Measurements from ENCODE around the gene RASA4.
"Not testable (repeated sequence)": the region's sequence is repeated elsewhere in the genome, so short reads cannot be mapped to it uniquely, and the experiment has no call there.

The RASA4 gene

GRCh38 chr7:102604431-102605145, 12.0 kb downstream of the RASA4 start:
- not testable (repeated sequence) for FAIRE-seq

- not testable (repeated sequence) for FAIRE-seq
Observed at GRCh38 chr7:102602317-102602716, 14.2 kb downstream of the RASA4 start.

DNA sequence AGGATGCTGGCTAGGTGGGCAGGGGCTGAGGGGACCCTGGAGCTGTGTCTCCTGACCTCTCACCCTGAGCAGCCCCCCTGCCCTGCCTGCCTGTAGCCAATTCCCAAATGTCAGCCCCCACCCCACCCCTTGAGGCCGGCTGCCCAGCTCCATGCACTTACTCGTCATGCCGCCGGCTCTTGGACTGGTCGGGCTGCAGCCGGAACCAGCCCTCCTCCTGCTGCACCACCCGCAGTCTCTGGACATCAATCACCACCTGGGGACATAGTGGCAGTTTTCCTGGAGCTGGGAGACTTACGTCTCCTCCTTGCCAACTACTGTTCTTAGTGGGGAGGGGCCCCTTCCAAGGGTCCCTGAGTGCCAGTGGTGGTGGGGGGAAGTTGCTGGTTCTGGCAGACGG, 16.9 kb downstream of the RASA4 start:
- FAIRE-seq, result not testable (repeated sequence)

DNA sequence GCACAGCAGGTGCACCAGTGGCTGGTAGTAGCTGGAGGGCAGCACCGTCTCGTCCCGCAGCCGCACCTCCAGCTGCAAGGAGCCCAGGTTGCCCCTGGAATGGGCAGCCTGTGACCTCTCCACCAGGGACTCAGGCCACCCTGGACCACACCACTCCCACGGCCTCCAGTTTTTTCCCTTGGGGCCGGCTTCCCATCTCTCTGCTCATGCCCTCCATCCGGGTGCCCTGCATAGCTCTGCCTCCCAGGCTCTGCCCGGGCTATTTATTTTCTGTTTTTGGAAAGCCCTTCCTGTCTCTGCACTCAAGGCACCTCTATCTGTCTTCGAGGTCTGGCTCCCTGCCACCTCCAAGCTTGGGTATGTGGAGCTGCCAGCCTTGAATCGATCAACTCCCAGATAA, 20.5 kb downstream of the RASA4 start:
- not testable (repeated sequence) for FAIRE-seq

DNA sequence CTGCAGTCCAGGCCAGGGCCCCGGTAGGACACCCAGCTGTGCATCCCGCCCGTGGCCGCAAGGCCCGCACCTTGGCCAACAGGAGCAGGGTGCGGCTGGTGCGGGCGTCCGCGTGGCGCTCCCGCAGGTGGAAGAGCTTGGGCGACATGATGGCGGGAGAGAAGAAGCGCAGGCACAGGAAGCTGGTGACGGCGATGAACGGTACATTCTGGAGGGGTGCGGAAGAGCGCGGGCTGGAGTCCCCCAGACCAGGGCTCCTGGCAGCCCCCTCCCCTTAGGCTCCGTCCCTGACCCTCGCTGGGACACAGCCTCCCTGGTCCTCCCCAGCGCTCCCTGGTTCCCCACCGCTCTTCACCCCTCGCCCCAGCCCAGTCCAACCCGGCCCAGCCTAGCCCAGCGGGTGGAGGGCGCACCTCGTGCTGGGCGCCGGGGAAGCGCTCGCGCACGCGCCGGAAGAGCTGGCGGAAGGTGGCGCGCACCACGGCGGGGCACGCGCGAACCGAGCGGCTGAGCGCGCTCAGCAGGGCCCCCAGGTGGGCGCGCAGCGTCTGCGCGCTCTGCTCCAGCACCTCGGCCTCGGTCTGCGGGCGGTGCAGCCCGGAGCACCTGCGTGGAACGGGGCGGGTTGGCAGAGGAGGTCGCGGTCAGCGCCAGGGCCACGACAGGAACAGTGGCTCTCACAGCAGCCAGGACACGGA, 22.8 kb downstream of the RASA4 start:
- FAIRE-seq, result not testable (repeated sequence)

- FAIRE-seq, result not testable (repeated sequence)
Observed at GRCh38 chr7:102592477-102593019, 24.0 kb downstream of the RASA4 start.

DNA sequence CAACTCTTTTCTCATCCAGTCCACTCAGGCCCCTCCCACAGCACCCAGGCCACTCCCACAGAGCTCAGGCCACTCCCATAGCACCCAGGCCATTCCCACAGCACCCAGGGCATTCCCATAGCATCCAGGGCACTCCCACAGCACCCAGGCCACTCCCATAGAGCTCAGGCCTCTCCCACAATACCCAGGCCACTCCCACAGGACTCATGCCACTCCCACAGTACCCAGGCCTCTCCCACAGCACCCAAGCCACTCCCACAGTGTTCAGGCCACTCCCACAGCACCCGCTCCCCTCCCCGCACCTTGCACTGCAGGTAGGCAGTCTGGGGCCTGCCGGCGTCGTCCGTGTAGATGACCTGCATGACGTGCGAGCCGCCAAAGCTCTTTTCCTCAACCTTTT, 26.7 kb downstream of the RASA4 start:
- FAIRE-seq, result not testable (repeated sequence)

DNA sequence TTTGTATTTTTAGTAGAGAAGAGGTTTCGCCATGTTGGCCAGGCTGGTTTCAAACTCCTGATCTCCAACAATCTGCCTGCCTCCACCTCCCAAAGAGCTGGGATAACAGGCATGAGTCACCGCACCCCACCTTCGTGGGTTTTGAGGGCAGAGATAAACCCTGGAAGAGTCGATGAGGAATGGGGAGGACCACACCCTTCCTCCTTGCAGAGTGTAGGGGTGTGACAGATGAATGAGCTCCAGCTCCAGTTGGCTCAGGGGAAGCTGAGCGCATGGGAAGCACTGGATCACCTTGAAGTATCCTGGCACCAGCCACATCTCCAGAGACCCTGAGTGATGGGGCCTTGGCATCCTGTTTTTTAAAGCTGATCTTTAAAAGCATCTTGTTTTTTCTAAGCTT, 33.1 kb downstream of the RASA4 start:
- FAIRE-seq, result not testable (repeated sequence)

DNA sequence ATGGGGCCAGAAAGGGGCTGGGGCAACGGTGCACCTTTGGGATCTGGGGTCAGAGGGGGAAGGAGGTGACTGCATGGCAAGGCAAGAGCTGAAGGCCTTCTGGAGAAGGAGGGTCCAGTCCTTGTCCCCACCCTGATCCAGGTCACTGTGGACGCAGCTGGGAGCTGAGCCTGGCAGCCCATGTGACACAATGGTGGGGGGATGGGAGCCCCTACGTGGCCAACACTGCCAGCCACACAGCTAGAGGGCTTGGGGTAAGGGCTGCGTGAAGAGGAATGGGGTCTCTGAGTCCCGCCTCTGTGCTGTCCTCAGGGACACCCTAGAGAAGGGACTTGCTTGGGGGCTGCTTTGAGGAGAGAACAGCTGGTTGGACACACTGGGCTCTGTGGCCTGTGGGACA, 34.8 kb downstream of the RASA4 start:
- FAIRE-seq, result not testable (repeated sequence)

GRCh38 chr7:102578486-102578885, 38.1 kb downstream of the RASA4 start:
- FAIRE-seq, result not testable (repeated sequence)

DNA sequence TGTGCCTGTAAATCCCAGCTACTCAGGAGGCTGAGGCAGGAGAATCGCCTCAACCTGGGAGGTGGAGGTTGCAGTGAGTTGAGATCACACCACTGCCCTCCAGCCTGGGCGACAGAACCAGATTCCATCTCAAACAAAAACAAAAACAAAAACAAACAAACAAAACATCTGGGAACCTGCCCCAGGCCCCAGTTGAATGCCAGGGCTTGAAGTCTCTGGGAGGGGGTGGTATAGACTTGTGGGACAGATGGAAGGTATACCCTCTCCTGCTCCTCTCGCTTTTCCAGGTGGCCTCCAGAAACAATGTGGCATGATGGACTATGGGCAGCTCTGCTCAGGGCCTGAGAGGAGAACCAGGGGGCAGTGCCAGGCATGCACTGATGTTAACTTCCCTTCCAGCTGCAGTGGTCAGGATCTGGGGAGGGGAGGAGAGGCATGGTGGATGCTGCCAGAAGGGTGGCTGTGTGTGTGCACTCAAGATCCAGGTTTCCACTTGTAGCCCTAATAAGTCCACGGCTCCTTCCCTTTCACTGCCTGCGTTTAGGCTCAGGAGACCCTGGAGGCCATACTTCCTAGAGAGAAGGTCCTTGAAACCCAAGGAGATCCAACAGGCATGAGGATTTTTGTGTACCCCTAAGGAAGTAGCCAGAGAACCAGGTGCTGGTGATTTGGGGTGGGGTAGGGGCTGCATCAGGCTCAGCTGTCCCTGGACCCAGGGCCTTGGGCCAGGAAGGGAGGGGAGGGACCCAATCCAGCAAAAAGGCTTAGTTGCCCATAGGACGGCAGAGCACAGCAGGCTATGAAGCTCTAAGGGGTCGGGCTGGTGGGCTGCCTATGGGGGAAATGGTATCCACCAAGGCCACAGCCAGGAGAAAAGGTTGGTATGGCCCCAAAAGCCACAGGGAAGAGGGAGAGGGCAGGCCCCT, 39.0 kb downstream of the RASA4 start:
- FAIRE-seq, result not testable (repeated sequence)

DNA sequence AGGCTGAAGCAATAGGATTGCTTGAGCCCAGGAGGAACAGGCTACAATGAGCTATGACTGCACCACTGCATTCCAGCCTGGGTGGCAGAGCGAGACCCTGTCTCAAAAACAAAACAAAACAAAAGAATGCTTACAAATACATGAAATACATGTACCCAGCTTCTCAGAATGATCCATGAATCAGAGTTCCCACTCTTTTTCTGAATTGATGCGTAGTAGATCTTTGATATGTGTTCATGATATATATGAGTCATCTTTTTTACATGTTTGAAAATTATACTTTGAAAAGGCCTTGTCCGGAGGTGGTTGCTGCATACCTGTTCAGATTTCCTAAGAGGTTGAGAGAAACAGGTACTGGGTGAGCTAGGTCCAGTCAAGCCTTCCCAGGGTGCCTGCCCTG, 40.2 kb downstream of the RASA4 start:
- not testable (repeated sequence) for FAIRE-seq

GRCh38 chr7:102574607-102575006, 41.9 kb downstream of the RASA4 start:
- not testable (repeated sequence) for FAIRE-seq

DNA sequence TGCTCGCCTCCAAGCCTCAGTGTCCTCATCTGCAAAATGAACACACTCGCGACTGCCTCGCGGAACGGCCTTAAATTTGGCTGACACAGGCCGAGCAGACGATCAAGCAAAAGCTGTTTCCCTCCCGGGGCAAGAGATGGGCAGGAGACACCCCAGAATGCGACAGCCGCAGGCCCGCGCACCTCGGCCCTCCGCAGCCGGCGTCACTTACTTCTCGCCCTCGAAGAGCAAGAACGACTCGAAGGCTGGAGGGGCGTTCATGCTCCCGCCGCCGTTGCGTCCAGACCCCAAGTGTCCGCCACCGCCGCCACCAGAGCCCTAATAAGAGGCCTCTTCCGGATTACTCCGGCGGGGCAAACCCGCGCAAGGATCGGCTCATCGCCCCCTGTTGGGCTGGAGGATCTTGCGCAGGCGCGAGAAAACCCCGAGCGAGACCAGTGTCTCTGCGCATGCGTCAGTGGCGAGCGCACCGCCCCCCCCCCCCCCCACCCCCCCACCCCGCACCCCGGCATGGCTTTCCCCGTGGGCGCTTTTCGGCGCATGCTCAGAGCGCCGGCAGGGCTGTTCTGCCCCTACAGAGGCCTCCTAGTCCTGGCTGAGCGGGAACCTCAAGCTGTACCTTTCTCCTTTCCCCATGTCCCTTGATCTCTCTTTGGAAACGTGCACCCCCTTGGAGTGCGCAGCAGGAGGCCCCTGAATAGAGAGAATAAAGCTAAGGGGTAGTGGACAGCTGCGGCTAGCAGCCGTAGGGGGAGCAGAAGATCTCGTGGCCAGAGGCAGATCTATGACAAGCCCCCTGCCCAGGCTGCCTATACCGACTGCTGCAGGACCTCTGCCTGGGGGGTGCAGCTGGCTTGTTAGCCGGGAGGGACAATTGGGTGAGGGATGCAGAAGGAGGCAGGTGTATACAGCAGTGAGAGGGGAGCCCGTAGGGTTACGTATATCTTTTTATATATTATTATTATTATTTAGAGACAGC, 44.0 kb downstream of the RASA4 start, which contains the start of gene POLR2J3:
Gene POLR2J3, minus strand, starts transcription at position 323 of the 979 bp plus-strand sequence. Its CDS starts 62 bp downstream, at position 261.
- not testable (repeated sequence) for FAIRE-seq

- not testable (repeated sequence) for FAIRE-seq
Observed at GRCh38 chr7:102568620-102569019, 47.9 kb downstream of the RASA4 start.

DNA sequence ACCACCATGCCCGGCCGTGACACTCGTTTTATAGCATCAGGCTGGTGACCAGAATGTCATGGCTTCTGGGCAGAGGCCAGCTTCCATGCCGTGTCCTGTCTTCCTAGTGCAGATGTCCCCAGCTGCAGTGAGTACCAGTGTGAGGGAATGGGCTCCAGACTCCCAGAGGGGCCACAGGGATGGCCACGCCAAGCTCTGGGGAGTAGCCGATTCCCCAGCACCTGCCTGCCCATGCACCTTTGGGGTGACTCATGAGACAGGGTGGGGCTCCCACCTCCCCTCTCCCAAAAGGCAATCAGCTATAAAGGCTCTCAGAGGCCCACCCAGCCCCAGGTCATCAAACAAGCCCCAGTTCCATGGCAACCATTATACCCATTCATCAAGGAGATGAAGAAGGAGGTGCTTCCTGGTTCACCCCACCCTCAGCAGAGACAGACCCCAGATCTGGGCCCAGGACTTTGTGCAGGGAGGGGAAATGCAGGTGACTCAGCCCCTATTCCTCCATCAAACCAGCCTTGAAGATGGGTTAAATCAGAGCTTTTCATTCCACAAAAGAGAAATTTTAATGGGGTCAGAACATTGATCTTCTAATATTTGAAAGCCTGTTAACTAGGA, 65.6 kb downstream of the RASA4 start, which contains the start of gene SPDYE2:
Gene SPDYE2, plus strand, starts transcription at position 419 of the 615 bp plus-strand sequence. CDS start 2,030 bp downstream, outside the sequence.
- FAIRE-seq, result not testable (repeated sequence)

DNA sequence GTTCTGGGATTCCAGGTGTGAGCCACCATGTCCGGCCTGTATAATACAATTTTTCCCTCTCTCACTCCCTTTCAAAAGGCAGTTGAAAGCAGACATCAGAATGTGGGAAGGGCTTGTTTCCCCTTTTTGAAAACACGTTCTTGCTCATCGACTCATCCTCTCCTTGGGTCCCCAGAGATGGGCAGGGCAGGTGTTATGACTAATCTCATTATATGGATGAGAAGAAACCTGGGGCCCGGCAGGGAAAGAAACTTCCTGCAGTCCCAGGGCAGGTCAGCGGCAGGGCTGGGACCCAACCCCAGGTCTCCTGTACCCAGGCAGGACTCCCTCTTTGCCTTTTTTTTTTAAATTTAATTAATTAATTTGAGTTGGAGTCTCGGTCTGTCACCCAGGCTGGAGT, 70.2 kb downstream of the RASA4 start:
- not testable (repeated sequence) for FAIRE-seq

GRCh38 chr7:102545288-102545687, 71.3 kb downstream of the RASA4 start:
- not testable (repeated sequence) for FAIRE-seq

DNA sequence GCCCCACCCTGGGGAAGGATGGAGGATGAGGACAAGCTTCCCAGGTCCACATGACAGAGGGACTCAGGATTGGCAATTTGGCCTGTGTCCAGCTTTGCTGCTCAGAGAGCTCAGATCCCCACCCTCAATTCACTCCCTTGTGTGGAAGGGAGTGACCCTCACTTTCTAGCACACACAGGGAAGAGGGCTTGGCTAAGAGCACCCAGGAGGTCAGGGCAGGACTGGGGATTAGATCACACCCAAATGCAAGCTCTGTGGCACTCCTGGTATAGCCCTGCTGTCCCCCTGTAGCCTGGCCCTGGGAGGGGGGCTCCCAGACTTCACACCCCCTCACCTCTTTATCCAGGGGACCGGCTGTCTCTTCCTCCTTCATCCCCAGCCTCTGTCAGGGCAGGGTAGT, 72.2 kb downstream of the RASA4 start:
- not testable (repeated sequence) for FAIRE-seq

GRCh38 chr7:102543596-102543995, 73.0 kb downstream of the RASA4 start, which contains the start of gene UPK3BL2:
Gene UPK3BL2, minus strand, starts transcription at chr7:102543696. Its CDS starts 60 bp downstream, at chr7:102543636.
- FAIRE-seq, result not testable (repeated sequence)

All from endometrium (tissue), 2 donors.